ENCODE measurements around the gene ALDH4A1. TPM values are rescaled to one million over a fixed set of nuclear protein-coding genes. Genes with fewer than 3 reads are reported as not detected.
A peak's percentile ranks its signal among the peaks of the same experiment; 100 is the strongest.
"Not testable (repeated sequence)": the region's sequence is repeated elsewhere in the genome, so short reads cannot be mapped to it uniquely, and the experiment has no call there.

Gene ALDH4A1
- polyA plus RNA-seq, 1 donor: 16.1 TPM

- DNase-seq: no peak
Observed at GRCh38 chr1:18875796-18876128, 26.6 kb downstream of the ALDH4A1 start.

- DNase-seq: peak; percentile 84
Observed at GRCh38 chr1:18875107-18875795, 27.1 kb downstream of the ALDH4A1 start.

DNA sequence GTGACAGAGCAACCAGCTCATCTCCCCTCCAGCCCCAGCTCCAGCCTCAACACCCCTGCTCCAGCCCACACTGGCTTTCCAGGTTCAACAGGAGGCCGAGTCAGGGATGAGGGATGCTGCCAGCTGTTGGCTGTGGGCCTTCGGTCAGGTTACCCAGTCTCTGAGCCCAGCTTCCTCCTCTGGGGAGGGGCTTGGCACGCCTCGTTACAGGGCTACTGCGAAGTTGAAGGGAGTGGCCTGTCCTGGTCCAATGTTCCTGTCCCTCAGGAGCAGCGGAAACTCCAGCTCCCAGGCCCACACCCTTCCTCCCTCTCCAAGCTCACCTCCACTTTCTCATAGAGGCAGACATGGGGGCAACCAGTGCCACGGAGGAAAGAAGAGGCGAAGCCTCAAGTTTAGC is 27.8 kb downstream of the ALDH4A1 start:
- peak; percentile 42 for DNase-seq

GRCh38 chr1:18874036-18874435 is 28.3 kb downstream of the ALDH4A1 start:
- DNase-seq: no peak

DNA sequence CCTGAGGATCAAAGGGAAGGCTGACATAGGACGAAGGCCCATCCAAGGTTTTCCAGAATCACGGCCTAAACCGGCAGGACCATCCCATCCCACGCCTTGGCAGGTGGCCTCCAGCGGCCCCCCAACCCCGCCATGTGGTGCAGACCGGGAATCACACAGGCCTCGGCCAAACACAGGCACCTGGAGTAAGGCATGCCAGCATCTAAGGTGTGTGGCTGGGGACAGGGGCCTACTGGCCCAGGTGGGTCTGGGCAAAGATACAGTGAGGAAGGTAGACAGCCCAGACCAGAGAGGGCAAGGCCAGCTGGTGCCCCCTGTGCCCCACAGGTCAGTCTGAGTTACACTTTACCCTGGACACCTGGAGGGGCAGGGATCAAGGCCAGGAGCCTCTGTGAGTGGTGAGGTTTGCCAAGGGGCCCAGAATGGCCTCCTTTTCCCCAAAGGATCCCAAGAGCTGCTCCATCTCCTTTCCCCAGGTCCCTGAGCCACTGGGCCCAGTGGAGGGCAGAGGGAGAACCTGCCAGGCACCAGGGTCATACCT is 30.2 kb downstream of the ALDH4A1 start:
- no peak for DNase-seq

- DNase-seq: no peak
Observed at GRCh38 chr1:18871401-18872070, 30.8 kb downstream of the ALDH4A1 start.

- DNase-seq: no peak
Observed at GRCh38 chr1:18870957-18871356, 31.4 kb downstream of the ALDH4A1 start.

- not testable (repeated sequence) for DNase-seq
Observed at GRCh38 chr1:18870595-18870865, 31.8 kb downstream of the ALDH4A1 start.

- DNase-seq: no peak
Observed at GRCh38 chr1:18869847-18870594, 32.3 kb downstream of the ALDH4A1 start.

GRCh38 chr1:18868801-18869424 is 33.4 kb downstream of the ALDH4A1 start:
- no peak for DNase-seq

DNA sequence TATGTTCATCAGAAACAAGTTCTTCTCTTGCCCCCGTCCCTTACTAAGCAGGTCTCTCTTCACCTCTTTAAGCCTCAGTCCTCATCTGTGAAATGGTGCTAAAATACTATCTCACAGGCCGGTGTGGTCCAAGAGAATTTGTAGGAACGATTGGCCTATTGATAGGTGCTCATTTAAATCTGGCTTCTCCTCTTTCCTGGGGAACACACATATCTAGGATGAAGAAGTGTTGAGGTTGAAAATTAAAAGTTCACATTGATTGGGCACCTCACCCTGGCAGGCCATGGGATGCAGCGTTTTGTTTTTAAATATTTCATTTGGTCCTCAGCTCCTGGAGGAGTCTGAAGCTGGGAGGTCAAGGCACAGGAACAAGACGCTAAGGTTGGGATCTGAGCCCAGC is 34.0 kb downstream of the ALDH4A1 start:
- DNase-seq: no peak

- no peak for DNase-seq
Observed at GRCh38 chr1:18866846-18867245, 35.5 kb downstream of the ALDH4A1 start.

GRCh38 chr1:18866314-18866713 is 36.0 kb downstream of the ALDH4A1 start:
- DNase-seq: no peak

- no peak for DNase-seq
Observed at GRCh38 chr1:18865176-18865575, 37.2 kb downstream of the ALDH4A1 start.

- no peak for DNase-seq
Observed at GRCh38 chr1:18861590-18861989, 40.8 kb downstream of the ALDH4A1 start.

DNA sequence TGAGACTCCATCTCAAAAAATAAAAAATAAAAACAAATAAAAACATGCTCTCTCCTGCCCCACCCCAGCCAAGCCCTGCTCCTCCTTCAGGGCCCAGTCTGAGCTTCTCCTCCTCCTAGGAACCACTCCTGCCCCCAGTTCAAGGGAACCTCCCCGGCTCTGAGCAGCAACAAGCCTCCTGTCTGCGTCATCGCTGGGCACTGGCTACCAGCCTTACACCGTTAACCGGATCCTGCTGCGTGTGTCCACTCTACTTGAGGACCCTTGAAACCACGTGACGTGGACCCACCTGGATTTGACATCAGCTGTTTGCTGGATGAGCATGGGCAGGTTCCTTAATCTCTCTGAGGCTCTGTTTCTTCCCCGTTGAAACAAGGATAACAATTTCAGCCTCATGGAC is 41.3 kb downstream of the ALDH4A1 start:
- no peak for DNase-seq

- no peak for DNase-seq
Observed at GRCh38 chr1:18859560-18859959, 42.8 kb downstream of the ALDH4A1 start, which contains the start of gene TAS1R2. Gene TAS1R2, minus strand, starts transcription at chr1:18859660. Its CDS starts 0 bp downstream, at chr1:18859660.

GRCh38 chr1:18858070-18858688 is 44.2 kb downstream of the ALDH4A1 start:
- no peak for DNase-seq

DNA sequence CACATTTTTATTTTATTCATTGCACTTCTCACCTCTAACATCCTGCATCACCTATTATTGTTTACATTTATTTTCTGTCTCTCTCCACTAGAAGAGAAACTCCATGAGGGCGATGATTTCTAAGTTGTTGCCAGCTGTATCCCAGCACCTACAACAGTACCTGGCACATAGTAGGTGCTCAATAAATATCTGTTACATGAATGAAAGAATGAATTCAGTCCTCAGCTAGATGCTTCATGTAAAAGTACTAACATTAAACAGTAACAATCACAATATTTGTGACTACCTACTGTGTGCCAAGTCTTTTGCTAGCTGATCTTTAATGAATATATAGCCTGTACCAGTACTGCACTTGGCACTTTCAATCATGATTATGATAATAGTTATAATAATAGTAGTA is 45.9 kb downstream of the ALDH4A1 start:
- no peak for DNase-seq

DNA sequence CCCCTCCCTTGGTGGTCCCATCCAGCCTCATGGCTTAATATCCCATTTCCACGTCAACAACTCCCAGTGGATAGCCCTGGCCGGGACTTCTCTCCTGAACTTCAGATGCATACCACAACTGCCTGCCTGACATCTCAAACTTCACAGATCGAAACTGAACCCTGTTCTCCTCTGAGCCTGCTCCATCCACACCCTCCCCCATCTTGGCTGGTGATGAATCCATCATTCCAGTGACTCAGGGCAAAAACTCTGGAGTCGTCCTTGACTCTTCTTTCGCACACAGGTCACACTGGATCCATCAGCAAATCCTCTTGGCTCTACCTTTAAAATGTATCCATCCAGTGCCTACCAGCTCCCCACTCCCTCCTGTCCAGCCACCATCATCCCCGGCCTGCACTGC is 46.8 kb downstream of the ALDH4A1 start:
- DNase-seq: no peak

DNA sequence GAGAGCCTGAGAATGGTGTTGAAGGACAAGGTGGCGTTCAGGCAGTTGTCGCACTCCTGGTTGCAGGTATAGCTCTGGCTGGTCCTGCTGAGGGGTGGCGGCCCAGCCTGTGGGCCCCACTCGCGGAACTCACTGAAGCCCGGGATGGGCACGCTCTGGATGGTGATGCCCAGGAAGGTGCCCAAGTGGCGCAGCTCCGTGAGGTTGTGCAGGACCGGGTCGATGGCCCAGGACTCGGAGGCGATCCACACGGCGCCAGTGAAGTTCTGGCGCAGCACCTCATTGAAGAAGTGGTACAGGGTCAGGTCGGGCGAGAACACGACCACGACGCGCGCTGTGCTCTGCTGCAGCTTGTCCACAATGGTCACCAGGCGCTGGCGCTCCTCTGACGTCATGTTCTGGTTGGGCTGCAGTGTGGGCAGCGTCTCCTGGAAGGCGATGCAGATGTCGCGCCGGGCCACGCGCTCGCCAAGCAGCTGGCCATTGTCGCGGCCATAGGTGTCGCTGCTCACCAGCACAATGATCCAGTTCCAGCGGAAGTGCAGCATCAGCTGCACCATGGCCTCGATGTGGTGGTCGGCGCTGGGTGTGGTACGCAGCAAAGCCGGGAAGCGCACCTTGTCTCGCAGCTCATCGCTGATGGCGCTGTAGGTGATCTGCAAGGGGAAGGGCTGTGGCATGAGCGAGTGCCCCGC is 47.9 kb downstream of the ALDH4A1 start:
- no peak for DNase-seq

DNA sequence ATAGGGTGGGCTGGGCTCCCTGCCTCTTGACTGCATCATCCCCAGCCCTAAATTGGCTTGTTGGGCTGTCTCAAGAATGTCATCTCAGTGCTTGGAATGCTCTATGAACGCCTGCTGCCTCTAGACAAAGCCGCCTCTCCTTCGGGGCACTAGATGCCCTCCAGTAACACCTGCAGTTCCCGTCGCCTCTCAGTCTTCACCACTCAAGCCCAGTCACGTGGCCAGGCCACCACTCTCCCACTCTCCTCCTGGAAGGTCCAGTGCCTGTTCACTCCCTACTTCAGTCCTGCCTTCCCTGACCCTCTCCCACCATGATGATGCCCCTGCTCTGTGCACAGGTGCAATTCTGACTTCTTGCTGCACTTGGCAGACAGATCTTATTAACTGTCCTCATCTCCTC is 49.9 kb downstream of the ALDH4A1 start:
- no peak for DNase-seq
